OCI-LY7 (cell line): Measurements from ENCODE around the gene CYP19A1.

ENCODE experiments used
- CTCF ChIP-seq: fragments of 200-600 bp; sonication (generic); conservative IDR thresholded peaks from 2 replicates; pipeline ENCODE4 v1.5.1; 2014; ENCODE audit warnings: mild to moderate bottlenecking, antibody characterized with exemption, low read length, moderate library complexity, mixed read lengths
- EZH2phosphoT487 ChIP-seq: fragments of 200-600 bp; sonication (generic); IDR thresholded peaks from 2 replicates; pipeline ENCODE4 v1.6.1; 2018; ENCODE audit warnings: low read depth, borderline replicate concordance, mild to moderate bottlenecking, mixed run types, antibody characterized with exemption, low read length, moderate library complexity, mixed read lengths

- no peak for TF ChIP-seq CTCF
- TF ChIP-seq EZH2phosphoT487 = no peak
These were observed 49.3 kb upstream of the CYP19A1 start for GRCh38 chr15:51387699-51388041.
